Measurements from ENCODE around the gene MBNL3.

Gene MBNL3

DNA sequence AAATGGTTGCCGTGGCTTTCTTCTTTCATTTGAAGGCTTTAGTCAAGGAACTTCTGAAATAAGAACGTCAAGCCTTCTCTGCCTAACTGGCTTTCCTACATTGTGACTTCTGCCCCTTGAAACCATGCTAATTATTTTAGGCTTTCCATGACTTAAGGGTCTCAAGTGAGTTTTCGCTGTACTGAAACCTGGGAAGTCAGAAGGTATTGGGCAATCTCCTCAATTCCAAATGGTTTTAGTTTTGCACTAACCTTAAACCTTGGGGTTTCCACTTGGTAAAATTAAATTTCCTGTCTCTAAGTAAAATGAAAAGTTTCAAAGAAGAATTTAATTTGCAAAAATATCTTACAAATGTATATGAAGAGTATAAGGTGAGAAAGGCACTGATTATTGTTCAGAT, 73.8 kb downstream of the MBNL3 start:
- H3K9me3 ChIP-seq (ENCODE audit: control insufficient read depth in 2 of 2, low read length in 2 of 2): no peaks in the 10 kb centered on the region

DNA sequence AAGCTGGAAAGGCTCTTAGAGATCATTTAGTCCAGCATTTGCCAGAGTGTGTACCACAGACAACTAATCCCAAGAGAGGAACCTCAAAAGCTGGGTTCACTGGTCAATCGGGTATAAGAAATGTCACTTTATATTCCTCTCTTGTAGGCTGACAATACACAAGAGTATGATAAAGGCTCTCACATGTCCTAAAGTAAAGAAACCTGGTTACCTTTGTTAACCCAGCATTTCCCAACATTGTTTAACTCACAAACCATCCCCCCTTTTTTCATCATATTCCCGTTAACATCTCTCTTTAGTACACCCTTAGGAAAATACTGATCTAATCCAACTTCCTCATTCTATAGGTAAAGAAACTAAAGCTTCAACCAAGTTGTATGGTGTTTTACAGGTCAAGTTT, 74.4 kb downstream of the MBNL3 start:
- H3K4me1 ChIP-seq (ENCODE audit: control insufficient read depth, insufficient read depth, low read length): no peaks in the 10 kb centered on the region
- no peaks in the 10 kb centered on the region for H3K36me3 ChIP-seq (ENCODE audit: control insufficient read depth in 2 of 2, insufficient read depth in 2 of 2, low read length in 2 of 2)
- no peaks in the 10 kb centered on the region for H3K9me3 ChIP-seq (ENCODE audit: control insufficient read depth in 2 of 2, low read length in 2 of 2)
- H3K27ac ChIP-seq (ENCODE audit: low read length): no peak overlapping the region
- no peak overlapping the region for H3K4me3 ChIP-seq (ENCODE audit: low read length in 2 of 2)
- H3K27me3 ChIP-seq (ENCODE audit: control insufficient read depth in 1 of 2, insufficient read depth in 2 of 2, low read length in 2 of 2): no peaks in the 10 kb centered on the region
- no peak overlapping the region for H3K9ac ChIP-seq (ENCODE audit: low read length in 2 of 2)

More for the DNA sequence above, 73.8 kb downstream of the MBNL3 start:
- Histone ChIP-seq H3K36me3 (ENCODE audit: control insufficient read depth in 2 of 2, insufficient read depth in 2 of 2, low read length in 2 of 2) (no peaks in the 10 kb centered on the region), H3K4me3 (ENCODE audit: low read length in 2 of 2) (no peak overlapping the region), H3K9ac (ENCODE audit: low read length in 2 of 2) (no peak overlapping the region), H3K27ac (ENCODE audit: low read length) (no peak overlapping the region), H3K4me1 (ENCODE audit: control insufficient read depth, insufficient read depth, low read length) (no peaks in the 10 kb centered on the region), H3K27me3 (ENCODE audit: control insufficient read depth in 1 of 2, insufficient read depth in 2 of 2, low read length in 2 of 2) (no peaks in the 10 kb centered on the region)

DNA sequence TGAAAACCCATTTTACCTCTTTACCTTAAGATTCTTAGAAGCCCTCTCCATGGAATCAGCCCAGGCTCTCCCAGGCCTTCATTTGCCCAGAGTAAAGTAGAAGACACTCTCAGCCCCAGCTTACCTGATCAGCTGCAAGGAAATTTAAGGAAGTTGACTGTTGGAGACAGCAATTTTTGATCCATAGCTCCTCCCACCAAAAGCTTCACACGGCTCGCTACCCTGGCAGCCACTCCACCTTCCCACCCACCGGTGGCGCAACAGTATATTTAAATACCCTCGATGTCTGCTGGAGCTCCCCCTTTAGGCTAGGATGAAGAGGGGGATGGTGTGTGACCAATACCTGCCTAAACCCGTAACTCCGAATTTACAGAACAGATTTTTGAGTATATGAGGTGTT, 75.4 kb downstream of the MBNL3 start:
- H3K36me3 ChIP-seq (ENCODE audit: control insufficient read depth in 2 of 2, insufficient read depth in 2 of 2, low read length in 2 of 2): no peaks in the 10 kb centered on the region
- no peak overlapping the region for H3K9ac ChIP-seq (ENCODE audit: low read length in 2 of 2)
- H3K4me3 ChIP-seq (ENCODE audit: low read length in 2 of 2): no peak overlapping the region
- no peaks in the 10 kb centered on the region for H3K27me3 ChIP-seq (ENCODE audit: control insufficient read depth in 1 of 2, insufficient read depth in 2 of 2, low read length in 2 of 2)
- no peak overlapping the region for H3K27ac ChIP-seq (ENCODE audit: low read length)
- no peaks in the 10 kb centered on the region for H3K9me3 ChIP-seq (ENCODE audit: control insufficient read depth in 2 of 2, low read length in 2 of 2)
- no peaks in the 10 kb centered on the region for H3K4me1 ChIP-seq (ENCODE audit: control insufficient read depth, insufficient read depth, low read length)

DNA sequence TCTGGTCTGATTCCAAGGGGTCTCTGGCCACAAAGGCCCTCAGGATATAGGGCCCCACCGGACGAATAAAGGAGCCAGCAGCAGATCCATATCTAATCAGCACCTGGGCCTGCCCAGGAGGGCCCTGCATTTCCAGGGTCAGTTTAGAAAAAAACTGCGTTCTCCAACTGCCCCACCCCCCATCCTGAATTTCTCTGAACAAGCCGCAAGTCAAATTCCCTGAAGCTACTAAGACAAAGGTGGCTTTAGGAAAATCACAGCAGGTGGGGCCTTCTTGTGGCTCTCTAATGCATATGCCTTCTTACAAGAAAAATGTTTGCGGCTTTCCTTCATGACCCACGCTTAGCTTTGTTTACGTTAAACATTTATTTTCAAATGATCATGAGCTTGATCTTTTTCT, 76.6 kb downstream of the MBNL3 start:
- H3K9me3 ChIP-seq (ENCODE audit: control insufficient read depth in 2 of 2, low read length in 2 of 2): no peaks in the 10 kb centered on the region
- no peaks in the 10 kb centered on the region for H3K27me3 ChIP-seq (ENCODE audit: control insufficient read depth in 1 of 2, insufficient read depth in 2 of 2, low read length in 2 of 2)
- H3K9ac ChIP-seq (ENCODE audit: low read length in 2 of 2): no peak overlapping the region
- H3K4me3 ChIP-seq (ENCODE audit: low read length in 2 of 2): no peak overlapping the region
- H3K36me3 ChIP-seq (ENCODE audit: control insufficient read depth in 2 of 2, insufficient read depth in 2 of 2, low read length in 2 of 2): no peaks in the 10 kb centered on the region
- H3K4me1 ChIP-seq (ENCODE audit: control insufficient read depth, insufficient read depth, low read length): no peaks in the 10 kb centered on the region
- no peak overlapping the region for H3K27ac ChIP-seq (ENCODE audit: low read length)

DNA sequence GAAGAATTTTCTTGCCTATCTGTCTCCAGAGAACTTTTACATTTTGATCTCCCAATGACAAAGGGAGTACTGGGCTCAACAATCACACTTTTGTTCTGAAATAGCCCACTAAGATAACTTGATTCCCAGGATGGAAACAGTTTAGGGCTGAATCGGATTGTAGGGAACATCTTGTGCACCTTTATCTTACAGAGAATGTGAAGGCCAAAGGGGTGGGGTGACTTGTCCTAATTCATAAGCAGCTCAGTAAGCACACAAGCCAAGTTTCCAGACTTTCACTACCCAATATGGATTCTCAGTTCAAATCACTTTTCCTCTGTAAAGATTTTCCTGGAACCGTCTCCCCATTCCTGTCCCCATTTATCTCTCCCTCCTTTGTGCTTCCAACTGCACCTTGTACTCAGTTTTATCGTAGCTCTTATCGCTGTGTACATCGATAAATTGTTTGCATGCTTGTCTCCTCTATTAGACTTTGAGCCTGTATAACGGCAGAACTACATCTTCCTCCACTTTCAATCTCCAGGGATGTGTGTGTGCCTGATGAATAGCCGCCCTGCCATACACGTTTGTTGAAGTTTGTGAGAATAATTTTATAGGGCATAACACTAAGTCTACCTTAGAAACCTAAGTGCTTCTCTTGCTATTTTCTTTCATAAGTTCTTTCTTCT, 77.4 kb downstream of the MBNL3 start:
- H3K27ac ChIP-seq (ENCODE audit: low read length): no peak overlapping the region
- no peak overlapping the region for H3K9ac ChIP-seq (ENCODE audit: low read length in 2 of 2)
- no peak overlapping the region for H3K4me3 ChIP-seq (ENCODE audit: low read length in 2 of 2)
- no peaks in the 10 kb centered on the region for H3K4me1 ChIP-seq (ENCODE audit: control insufficient read depth, insufficient read depth, low read length)
- peaks cover 0 to 2% of the 10 kb centered on the region in 2 donors for H3K9me3 ChIP-seq (ENCODE audit: control insufficient read depth in 2 of 2, low read length in 2 of 2)
- H3K36me3 ChIP-seq (ENCODE audit: control insufficient read depth in 2 of 2, insufficient read depth in 2 of 2, low read length in 2 of 2): no peaks in the 10 kb centered on the region
- H3K27me3 ChIP-seq (ENCODE audit: control insufficient read depth in 1 of 2, insufficient read depth in 2 of 2, low read length in 2 of 2): no peaks in the 10 kb centered on the region

DNA sequence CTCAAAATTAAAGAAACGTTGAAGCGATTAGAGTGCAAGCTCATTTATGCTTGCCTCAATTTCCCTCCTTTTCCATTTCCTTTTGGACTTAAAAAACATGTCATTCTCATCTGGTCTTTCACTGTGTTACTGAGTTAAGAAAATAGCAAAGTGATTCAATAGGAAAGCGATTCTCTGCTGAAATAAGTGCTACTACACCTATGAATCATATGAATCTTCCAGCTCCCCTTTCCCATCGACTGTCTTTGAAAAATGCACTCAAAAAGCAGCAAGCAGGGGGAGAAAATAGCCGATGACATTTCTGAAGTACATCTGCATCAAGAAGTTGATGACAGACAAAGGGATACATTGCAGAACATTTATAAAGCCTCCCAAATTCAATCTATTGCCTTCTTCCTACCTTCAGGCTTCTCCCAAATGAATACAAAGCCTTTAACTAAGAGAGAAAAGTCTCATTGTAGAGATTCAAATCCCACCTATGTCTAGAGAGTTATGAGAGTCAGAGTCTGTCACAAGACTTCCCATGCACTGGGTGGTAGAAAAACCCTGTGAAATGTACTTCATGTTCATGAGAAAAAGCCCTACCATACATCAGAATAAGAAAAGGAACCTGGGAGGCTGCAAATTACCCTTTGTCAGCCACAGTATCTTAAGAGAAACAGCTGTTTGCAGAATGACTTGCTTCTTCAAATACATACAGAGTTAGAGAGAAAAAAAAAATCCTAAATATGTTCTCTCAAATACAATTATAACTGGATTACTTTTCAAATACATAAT, 78.9 kb downstream of the MBNL3 start:
- Histone ChIP-seq H3K36me3 (ENCODE audit: control insufficient read depth in 2 of 2, insufficient read depth in 2 of 2, low read length in 2 of 2) (no peaks in the 10 kb centered on the region), H3K4me1 (ENCODE audit: control insufficient read depth, insufficient read depth, low read length) (no peaks in the 10 kb centered on the region), H3K9me3 (ENCODE audit: control insufficient read depth in 2 of 2, low read length in 2 of 2) (peaks cover 0 to 2% of the 10 kb centered on the region in 2 donors), H3K27ac (ENCODE audit: low read length) (no peak overlapping the region), H3K27me3 (ENCODE audit: control insufficient read depth in 1 of 2, insufficient read depth in 2 of 2, low read length in 2 of 2) (no peaks in the 10 kb centered on the region), H3K9ac (ENCODE audit: low read length in 2 of 2) (no peak overlapping the region), H3K4me3 (ENCODE audit: low read length in 2 of 2) (no peak overlapping the region)

DNA sequence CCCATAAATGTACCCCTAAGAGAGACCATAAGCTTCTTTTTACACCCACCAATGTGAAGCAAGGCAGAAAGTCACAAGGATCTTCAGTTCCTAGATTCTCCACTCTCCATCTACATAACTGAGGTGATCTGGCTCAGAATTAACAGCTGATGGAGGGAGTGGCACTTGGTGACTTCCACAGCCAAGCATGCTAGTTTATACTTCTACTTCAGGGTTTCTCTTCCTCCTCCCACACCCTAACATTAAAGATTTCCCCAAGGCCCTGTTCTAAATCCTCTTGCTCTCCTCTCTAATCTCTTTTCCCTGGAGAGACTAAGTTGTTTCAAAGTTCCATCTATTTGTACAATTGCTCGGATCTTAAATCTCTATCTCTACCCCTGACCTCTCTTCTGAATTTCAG, 81.1 kb downstream of the MBNL3 start:
- Histone ChIP-seq H3K9me3 (ENCODE audit: control insufficient read depth in 2 of 2, low read length in 2 of 2) (peaks cover 0 to 2% of the 10 kb centered on the region in 2 donors), H3K27ac (ENCODE audit: low read length) (no peak overlapping the region), H3K4me1 (ENCODE audit: control insufficient read depth, insufficient read depth, low read length) (no peaks in the 10 kb centered on the region), H3K4me3 (ENCODE audit: low read length in 2 of 2) (no peak overlapping the region), H3K9ac (ENCODE audit: low read length in 2 of 2) (no peak overlapping the region), H3K27me3 (ENCODE audit: control insufficient read depth in 1 of 2, insufficient read depth in 2 of 2, low read length in 2 of 2) (no peaks in the 10 kb centered on the region), H3K36me3 (ENCODE audit: control insufficient read depth in 2 of 2, insufficient read depth in 2 of 2, low read length in 2 of 2) (no peaks in the 10 kb centered on the region)

DNA sequence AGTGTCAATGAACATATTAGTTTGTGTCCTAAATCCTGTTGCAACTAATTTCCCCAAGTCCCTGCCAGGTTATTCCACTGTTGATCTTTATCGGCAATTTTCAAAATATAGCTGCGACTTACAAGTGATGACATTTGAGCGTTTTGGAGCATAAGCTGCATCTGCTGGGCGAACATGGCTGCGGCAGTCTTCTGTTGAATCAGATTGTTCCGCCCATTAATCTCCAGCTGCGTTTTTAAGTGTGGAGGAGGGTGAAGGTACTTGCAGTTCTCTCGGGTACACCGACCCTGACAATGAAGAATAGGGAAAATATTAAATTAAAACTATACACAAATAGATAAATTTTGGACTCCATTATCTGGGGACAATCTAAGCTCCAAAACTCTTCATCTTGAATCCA, 82.7 kb downstream of the MBNL3 start:
- Histone ChIP-seq H3K4me1 (ENCODE audit: control insufficient read depth, insufficient read depth, low read length) (no peaks in the 10 kb centered on the region), H3K27ac (ENCODE audit: low read length) (no peak overlapping the region), H3K4me3 (ENCODE audit: low read length in 2 of 2) (no peak overlapping the region), H3K9ac (ENCODE audit: low read length in 2 of 2) (no peak overlapping the region), H3K9me3 (ENCODE audit: control insufficient read depth in 2 of 2, low read length in 2 of 2) (peaks cover 0 to 2% of the 10 kb centered on the region in 2 donors), H3K27me3 (ENCODE audit: control insufficient read depth in 1 of 2, insufficient read depth in 2 of 2, low read length in 2 of 2) (no peaks in the 10 kb centered on the region), H3K36me3 (ENCODE audit: control insufficient read depth in 2 of 2, insufficient read depth in 2 of 2, low read length in 2 of 2) (no peaks in the 10 kb centered on the region)

DNA sequence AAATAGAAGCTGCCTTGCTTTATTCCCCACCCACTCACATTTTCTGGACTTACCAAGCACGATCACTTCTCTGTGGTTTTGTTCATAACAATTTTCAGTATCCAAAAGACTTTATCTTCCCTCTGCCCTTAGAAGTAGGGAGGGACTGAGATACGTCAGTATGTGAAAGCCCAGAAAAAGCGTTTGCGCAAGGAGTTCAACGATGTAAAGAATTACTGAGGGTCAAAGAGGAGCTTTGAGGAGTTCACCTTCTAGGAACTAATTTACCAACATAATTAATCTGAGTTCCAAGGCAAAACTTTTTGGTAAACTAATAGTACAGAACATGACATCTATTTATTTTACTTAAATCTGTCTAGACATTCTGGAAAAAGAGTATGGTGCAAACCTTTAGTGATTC, 84.6 kb downstream of the MBNL3 start:
- no peak overlapping the region for H3K4me3 ChIP-seq (ENCODE audit: low read length in 2 of 2)
- no peak overlapping the region for H3K9ac ChIP-seq (ENCODE audit: low read length in 2 of 2)
- H3K27ac ChIP-seq (ENCODE audit: low read length): no peak overlapping the region
- no peaks in the 10 kb centered on the region for H3K36me3 ChIP-seq (ENCODE audit: control insufficient read depth in 2 of 2, insufficient read depth in 2 of 2, low read length in 2 of 2)
- H3K27me3 ChIP-seq (ENCODE audit: control insufficient read depth in 1 of 2, insufficient read depth in 2 of 2, low read length in 2 of 2): no peaks in the 10 kb centered on the region
- H3K9me3 ChIP-seq (ENCODE audit: control insufficient read depth in 2 of 2, low read length in 2 of 2): peaks cover 0 to 2% of the 10 kb centered on the region in 2 donors
- no peaks in the 10 kb centered on the region for H3K4me1 ChIP-seq (ENCODE audit: control insufficient read depth, insufficient read depth, low read length)

DNA sequence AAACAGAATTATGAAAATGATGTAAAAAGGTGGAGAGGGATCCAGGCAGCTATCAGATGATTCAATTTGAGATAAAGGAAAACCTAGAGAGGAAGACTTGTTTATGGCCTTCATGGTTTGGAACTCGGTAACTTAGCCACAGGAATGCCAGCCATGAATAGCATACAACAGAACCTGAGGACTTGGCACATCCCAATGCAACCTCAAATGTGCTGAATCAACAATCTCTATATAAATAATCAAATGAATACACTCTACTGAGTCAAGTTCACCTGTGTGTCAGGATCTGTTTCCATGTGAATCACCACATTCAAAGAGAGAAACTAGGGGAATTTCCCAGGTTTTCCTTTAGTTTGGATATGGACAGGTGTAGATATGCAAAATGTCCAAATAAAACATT, 86.9 kb downstream of the MBNL3 start:
- Histone ChIP-seq H3K27me3 (ENCODE audit: control insufficient read depth in 1 of 2, insufficient read depth in 2 of 2, low read length in 2 of 2) (no peaks in the 10 kb centered on the region), H3K9ac (ENCODE audit: low read length in 2 of 2) (no peak overlapping the region), H3K27ac (ENCODE audit: low read length) (no peak overlapping the region), H3K4me3 (ENCODE audit: low read length in 2 of 2) (no peak overlapping the region), H3K4me1 (ENCODE audit: control insufficient read depth, insufficient read depth, low read length) (no peaks in the 10 kb centered on the region), H3K36me3 (ENCODE audit: control insufficient read depth in 2 of 2, insufficient read depth in 2 of 2, low read length in 2 of 2) (no peaks in the 10 kb centered on the region), H3K9me3 (ENCODE audit: control insufficient read depth in 2 of 2, low read length in 2 of 2) (peaks cover 0 to 2% of the 10 kb centered on the region in 2 donors)

DNA sequence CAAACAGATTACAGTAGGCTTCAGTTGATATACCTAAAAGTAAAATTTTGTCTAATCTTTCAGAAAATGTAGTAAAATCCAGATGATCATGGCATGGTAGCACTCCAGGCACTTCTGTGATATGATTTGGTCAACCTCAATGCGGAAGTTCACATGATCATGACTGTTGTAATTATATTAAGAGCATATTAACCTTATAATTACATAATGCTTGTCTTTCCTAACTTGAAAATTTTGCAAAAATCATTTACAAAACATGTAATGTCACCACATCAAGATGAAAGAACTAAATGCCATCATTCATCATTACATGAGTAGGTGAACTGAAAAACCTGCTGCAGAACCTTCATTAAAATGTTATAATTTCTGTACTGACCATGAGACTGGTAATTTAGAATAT, 88.1 kb downstream of the MBNL3 start:
- H3K36me3 ChIP-seq (ENCODE audit: control insufficient read depth in 2 of 2, insufficient read depth in 2 of 2, low read length in 2 of 2): no peaks in the 10 kb centered on the region
- no peak overlapping the region for H3K27ac ChIP-seq (ENCODE audit: low read length)
- H3K9me3 ChIP-seq (ENCODE audit: control insufficient read depth in 2 of 2, low read length in 2 of 2): no peaks in the 10 kb centered on the region
- no peaks in the 10 kb centered on the region for H3K27me3 ChIP-seq (ENCODE audit: control insufficient read depth in 1 of 2, insufficient read depth in 2 of 2, low read length in 2 of 2)
- H3K9ac ChIP-seq (ENCODE audit: low read length in 2 of 2): no peak overlapping the region
- no peak overlapping the region for H3K4me3 ChIP-seq (ENCODE audit: low read length in 2 of 2)
- H3K4me1 ChIP-seq (ENCODE audit: control insufficient read depth, insufficient read depth, low read length): no peaks in the 10 kb centered on the region
